RWPE2 (cell line): Measurements from ENCODE around the gene ASB16.
A peak's percentile ranks its signal among the peaks of the same experiment; 100 is the strongest.

Experiments used
- ATAC-seq: fragments of 200-7000 bp; cut with Tn5 transposase; 3 replicates; pipeline ENCODE4 v1.9.1; 2021; ENCODE audit warnings: low read depth
- DNase-seq: peaks from one replicate; pipeline ENCODE4 v3.0.0-alpha.2; 2020; ENCODE audit warnings: low spot score
- H3K27ac ChIP-seq: fragments of 450-650 bp; 2 replicates; pipeline ENCODE4 v1.5.1; 2017; ENCODE audit warnings: mild to moderate bottlenecking; ENCODE audit not compliant: poor library complexity, severe bottlenecking
- H3K27me3 ChIP-seq: fragments of 250-450 bp; sonication (Bioruptor Pico); 2 replicates; pipeline ENCODE4 v1.5.1; 2021; ENCODE audit warnings: mild to moderate bottlenecking, moderate library complexity; ENCODE audit not compliant: insufficient read depth, poor library complexity, severe bottlenecking
- H3K36me3 ChIP-seq: fragments of 250-450 bp; sonication (Bioruptor Pico); 2 replicates; pipeline ENCODE4 v1.5.1; 2020; ENCODE audit warnings: low read depth, mild to moderate bottlenecking, moderate library complexity
- H3K4me1 ChIP-seq: fragments of 250-450 bp; sonication (Bioruptor Pico); 2 replicates; pipeline ENCODE4 v1.5.1; 2021; ENCODE audit warnings: mild to moderate bottlenecking, moderate library complexity; ENCODE audit not compliant: insufficient read depth, poor library complexity, severe bottlenecking
- H3K4me3 ChIP-seq: fragments of 250-450 bp; sonication (Bioruptor Pico); 2 replicates; pipeline ENCODE4 v1.5.1; 2021; ENCODE audit warnings: mild to moderate bottlenecking, moderate library complexity; ENCODE audit not compliant: severe bottlenecking
- H3K9me3 ChIP-seq: fragments of 250-450 bp; sonication (Bioruptor Pico); 2 replicates; pipeline ENCODE4 v1.5.1; 2021; ENCODE audit warnings: mild to moderate bottlenecking, moderate library complexity; ENCODE audit not compliant: severe bottlenecking
- TF ChIP-seq, protein P1 (sequence below): fragments of 450-650 bp; IDR thresholded peaks from one replicate; pipeline ENCODE4 v1.5.1; 2017; ENCODE audit warnings: mild to moderate bottlenecking, moderate library complexity; ENCODE audit not compliant: poor library complexity, severe bottlenecking

Gene ASB16

DNA sequence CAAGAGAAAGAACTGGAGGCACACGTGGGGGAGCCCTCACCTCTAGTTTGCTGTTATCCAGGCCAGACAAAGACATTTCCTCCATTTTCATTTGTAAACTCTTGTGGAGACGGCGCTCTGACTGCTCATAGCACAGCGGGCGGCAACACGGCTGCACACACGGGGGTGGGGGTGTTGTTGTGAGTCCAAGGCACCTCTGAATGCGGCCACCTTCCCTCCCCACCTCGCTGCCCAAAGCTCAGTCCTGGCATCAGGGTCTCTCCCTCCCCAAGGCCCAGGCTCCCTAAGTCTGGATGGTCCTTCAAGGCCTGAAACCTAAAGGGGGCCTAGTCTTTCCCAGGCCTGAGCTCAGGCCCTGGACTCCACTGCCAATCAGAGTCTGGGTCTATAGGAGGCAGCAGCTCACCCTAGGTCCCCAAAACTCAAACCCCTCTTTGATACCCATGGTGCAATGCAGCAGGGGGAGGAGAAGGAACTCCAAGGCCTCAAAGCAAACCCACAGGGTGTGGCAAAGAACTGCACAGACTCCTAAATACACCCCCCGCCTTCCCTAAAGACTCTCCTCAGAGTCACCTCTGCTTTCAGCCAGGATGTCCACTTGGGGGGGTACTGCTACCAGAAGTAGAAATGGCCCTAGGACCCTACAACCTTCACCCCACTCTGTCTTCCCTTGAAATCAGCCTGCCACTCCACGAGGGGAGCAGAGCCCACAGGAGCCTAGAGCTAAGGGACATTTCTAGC lies 27.6 kb downstream of the ASB16 start:
- H3K4me1 ChIP-seq: peaks cover 5% of the 10 kb centered on the region
- no peaks in the 10 kb centered on the region for H3K9me3 ChIP-seq
- peak overlapping the region; percentile 96 for H3K27ac ChIP-seq
- TF ChIP-seq, protein P1, sequence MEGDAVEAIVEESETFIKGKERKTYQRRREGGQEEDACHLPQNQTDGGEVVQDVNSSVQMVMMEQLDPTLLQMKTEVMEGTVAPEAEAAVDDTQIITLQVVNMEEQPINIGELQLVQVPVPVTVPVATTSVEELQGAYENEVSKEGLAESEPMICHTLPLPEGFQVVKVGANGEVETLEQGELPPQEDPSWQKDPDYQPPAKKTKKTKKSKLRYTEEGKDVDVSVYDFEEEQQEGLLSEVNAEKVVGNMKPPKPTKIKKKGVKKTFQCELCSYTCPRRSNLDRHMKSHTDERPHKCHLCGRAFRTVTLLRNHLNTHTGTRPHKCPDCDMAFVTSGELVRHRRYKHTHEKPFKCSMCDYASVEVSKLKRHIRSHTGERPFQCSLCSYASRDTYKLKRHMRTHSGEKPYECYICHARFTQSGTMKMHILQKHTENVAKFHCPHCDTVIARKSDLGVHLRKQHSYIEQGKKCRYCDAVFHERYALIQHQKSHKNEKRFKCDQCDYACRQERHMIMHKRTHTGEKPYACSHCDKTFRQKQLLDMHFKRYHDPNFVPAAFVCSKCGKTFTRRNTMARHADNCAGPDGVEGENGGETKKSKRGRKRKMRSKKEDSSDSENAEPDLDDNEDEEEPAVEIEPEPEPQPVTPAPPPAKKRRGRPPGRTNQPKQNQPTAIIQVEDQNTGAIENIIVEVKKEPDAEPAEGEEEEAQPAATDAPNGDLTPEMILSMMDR: peak; percentile 36
- ATAC-seq (peak; percentile 20), DNase-seq (no peak)
- H3K4me3 ChIP-seq: peak overlapping the region; percentile 98
- peaks cover 45% of the 10 kb centered on the region for H3K36me3 ChIP-seq
- no peaks in the 10 kb centered on the region for H3K27me3 ChIP-seq

DNA sequence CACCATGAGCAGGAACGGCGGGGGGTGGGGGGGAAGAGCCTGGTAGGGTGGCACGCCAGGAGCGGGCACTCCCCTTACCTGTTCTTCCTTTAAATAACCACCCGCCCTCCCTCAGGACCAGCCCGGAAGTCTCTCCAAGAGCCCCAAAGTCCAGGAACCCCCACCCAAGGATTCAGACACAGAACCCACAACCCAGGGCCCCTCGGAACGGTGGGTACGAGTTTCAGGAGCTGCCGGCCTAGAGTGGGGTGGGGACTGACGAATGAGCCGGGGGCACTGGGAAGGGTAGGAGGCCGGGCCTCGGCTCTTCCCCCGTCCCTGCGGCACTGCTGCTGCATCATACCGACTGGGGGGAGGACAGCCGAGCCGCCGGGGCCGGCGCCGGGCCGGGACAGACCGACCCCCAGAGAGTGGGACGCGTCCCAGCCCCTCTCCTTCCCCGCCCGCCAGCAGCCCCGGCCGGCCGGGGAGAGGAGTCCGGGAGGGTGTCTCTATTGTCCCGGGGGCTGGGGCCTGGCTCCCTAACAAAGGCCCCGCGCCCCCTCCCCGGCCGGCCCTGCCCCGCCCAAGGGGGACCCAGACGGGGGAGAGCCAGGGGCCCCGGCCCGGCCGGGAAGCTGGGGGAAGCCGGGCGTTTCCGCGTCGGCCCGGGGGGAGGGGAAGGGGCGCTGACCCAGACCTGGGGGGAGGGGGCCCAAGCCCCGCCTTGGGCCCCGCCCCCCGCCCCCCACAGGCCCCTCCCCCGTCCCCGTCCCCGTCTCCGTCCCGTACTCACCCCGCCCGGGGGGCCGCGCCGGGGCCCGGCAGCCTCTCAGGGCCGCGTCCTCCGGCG lies 28.4 kb downstream of the ASB16 start:
- H3K9me3 ChIP-seq: no peaks in the 10 kb centered on the region
- DNase-seq (no peak), ATAC-seq (peak; percentile 22)
- peak overlapping the region; percentile 98 for H3K4me3 ChIP-seq
- no peaks in the 10 kb centered on the region for H3K27me3 ChIP-seq
- TF ChIP-seq, protein P1: peak; percentile 9
- peaks cover 12% of the 10 kb centered on the region for H3K4me1 ChIP-seq
- H3K27ac ChIP-seq: peak overlapping the region; percentile 96
- H3K36me3 ChIP-seq: peaks cover 39% of the 10 kb centered on the region

GRCh38 chr17:44199553-44200477 lies 29.3 kb downstream of the ASB16 start, which contains the start of gene ATXN7L3:
Gene ATXN7L3, minus strand, starts transcription at chr17:44199884. Its CDS starts 1,814 bp downstream, at chr17:44198070.
- peak; percentile 79 for ATAC-seq
- Histone ChIP-seq H3K9me3 (no peaks in the 10 kb centered on the region), H3K4me1 (peaks cover 20% of the 10 kb centered on the region)

GRCh38 chr17:44200478-44201155 lies 30.1 kb downstream of the ASB16 start:
- DNase-seq (no peak), ATAC-seq (peak; percentile 2)
- peaks cover 23% of the 10 kb centered on the region for H3K36me3 ChIP-seq
- no peaks in the 10 kb centered on the region for H3K27me3 ChIP-seq
- peaks cover 22% of the 10 kb centered on the region for H3K4me1 ChIP-seq
- H3K4me3 ChIP-seq: peak overlapping the region; percentile 98
- peak overlapping the region; percentile 96 for H3K27ac ChIP-seq
- TF ChIP-seq, protein P1: no peak
- no peaks in the 10 kb centered on the region for H3K9me3 ChIP-seq

More at GRCh38 chr17:44199553-44200477, 29.3 kb downstream of the ASB16 start, which contains the start of gene ATXN7L3:
- Histone ChIP-seq H3K27me3 (no peaks in the 10 kb centered on the region), H3K36me3 (peaks cover 31% of the 10 kb centered on the region), H3K4me3 (peak within 1 kb of the TSS; percentile 98), H3K27ac (peak within 1 kb of the TSS; percentile 96)
- TF ChIP-seq, protein P1: no peak
- DNase-seq: peak; percentile 100
